Activated CD4-positive, alpha-beta T cell treated with anti-CD3 and anti-CD28 coated beads for 24 hours (primary cell): Measurements from ENCODE around the gene VPS39.
"Not testable (repeated sequence)": the region's sequence is repeated elsewhere in the genome, so short reads cannot be mapped to it uniquely, and the experiment has no call there.

Experiments used
- DNase-seq, 2 donors: peaks; one replicate each; pipeline ENCODE4 v3.0.0-alpha.2; 2020; ENCODE audit warnings: low read depth in 2 of 2

VPS39 gene, protein sequence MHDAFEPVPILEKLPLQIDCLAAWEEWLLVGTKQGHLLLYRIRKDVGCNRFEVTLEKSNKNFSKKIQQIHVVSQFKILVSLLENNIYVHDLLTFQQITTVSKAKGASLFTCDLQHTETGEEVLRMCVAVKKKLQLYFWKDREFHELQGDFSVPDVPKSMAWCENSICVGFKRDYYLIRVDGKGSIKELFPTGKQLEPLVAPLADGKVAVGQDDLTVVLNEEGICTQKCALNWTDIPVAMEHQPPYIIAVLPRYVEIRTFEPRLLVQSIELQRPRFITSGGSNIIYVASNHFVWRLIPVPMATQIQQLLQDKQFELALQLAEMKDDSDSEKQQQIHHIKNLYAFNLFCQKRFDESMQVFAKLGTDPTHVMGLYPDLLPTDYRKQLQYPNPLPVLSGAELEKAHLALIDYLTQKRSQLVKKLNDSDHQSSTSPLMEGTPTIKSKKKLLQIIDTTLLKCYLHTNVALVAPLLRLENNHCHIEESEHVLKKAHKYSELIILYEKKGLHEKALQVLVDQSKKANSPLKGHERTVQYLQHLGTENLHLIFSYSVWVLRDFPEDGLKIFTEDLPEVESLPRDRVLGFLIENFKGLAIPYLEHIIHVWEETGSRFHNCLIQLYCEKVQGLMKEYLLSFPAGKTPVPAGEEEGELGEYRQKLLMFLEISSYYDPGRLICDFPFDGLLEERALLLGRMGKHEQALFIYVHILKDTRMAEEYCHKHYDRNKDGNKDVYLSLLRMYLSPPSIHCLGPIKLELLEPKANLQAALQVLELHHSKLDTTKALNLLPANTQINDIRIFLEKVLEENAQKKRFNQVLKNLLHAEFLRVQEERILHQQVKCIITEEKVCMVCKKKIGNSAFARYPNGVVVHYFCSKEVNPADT

GRCh38 chr15:42207674-42208579 is at the start of gene VPS39:
VPS39 (minus strand) TSS chr15:42208304; CDS start chr15:42208153, 151 bp downstream.
- DNase-seq, result peak; percentile 72 to 76

DNA sequence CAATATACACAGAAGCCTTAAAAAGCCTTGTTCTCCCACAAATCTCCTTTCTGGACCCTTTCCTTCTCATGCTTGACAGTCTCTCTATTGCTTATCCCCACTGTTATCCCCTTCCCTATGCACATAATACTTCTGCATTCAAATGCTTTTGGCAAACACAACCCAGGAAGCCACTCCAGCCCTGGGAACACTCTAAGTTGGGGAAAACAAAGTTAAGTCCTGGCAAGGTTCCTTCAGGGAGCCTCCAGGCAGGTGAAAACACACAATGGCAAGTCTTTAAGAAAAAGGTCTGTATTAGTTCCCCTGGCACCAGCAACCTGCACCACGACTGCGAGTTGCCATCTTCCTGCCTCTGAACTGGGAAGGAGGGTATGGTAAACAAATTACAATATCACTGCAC is 45.2 kb upstream of the VPS39 start:
- DNase-seq, result no peak

GRCh38 chr15:42240823-42241222 is 32.7 kb upstream of the VPS39 start:
- no peak for DNase-seq

DNA sequence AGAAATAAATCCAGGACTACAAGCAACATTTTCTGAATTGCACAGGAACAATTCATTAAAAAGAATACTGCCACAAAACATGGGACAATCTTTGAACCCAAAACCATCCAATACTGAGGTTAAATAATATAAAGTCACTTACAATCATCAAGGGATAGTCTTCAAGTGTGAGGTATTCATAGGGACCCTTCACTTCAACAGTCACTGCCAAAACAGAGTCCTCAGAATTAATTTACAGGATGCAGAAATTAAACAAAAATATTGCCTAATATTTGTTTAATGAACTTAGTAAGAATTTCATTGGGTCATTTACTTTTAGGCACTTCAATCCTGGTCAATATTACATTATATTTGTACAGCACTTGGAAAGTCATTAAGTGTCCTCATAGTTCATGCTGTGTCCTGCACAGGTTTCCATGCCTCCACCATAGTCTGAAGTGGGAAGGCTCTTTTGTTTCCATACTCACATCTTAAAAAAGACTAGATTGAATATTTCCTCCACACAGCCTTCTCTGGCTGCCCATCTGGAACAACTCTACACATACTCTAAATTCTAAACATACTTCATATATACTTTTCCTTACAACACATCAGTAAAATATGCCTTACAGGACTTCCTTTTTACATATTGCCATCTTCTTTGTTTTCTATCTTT is 31.6 kb upstream of the VPS39 start:
- DNase-seq, result no peak

DNA sequence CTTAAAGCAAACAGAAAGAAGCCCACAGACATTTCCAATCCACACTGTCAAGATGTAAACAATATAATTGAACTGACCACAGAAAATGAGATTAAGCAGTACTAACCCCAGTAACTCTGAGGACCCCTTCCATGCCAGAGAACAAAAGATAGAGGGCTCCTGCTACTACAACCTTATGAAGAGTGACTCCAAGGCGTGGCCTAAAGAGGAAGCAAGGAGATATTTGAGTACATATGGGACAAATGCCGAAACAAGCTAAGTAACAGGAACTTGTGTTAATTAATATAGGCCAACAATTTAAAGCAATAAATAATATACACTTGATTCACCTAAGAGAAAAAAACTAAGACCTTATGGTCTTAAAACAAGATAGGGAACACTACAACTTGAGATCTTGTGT is 25.0 kb upstream of the VPS39 start:
- DNase-seq, result no peak

- no peak for DNase-seq
These were observed 24.5 kb upstream of the VPS39 start for GRCh38 chr15:42232606-42233005.

DNA sequence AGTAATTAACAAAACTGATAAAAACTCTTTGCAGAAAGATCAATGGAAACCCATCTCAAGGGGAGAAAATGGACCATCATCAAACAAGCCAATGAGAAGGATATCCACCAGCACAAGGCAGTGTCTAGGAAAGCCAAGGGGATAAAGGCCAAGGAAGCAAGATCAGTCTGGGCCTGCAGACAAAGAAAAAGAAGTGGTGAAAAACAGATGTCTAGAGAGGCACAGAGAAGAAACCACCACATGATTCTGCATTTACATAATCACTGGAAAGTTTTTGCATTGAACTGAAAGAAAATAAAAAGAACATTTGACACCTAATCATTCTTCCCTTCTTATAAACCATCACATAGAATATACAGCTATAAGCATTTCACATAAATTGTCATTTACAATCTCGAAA is 23.0 kb upstream of the VPS39 start:
- no peak for DNase-seq

GRCh38 chr15:42228981-42229380 is 20.9 kb upstream of the VPS39 start:
- not testable (repeated sequence) for DNase-seq

- DNase-seq, result no peak
These were observed 19.9 kb upstream of the VPS39 start for GRCh38 chr15:42228036-42228435.

- DNase-seq, result no peak
These were observed 18.5 kb upstream of the VPS39 start for GRCh38 chr15:42226648-42227047.

- no peak for DNase-seq
These were observed 12.1 kb upstream of the VPS39 start for GRCh38 chr15:42220216-42220615.

GRCh38 chr15:42218953-42219592 is 11.0 kb upstream of the VPS39 start:
- no peak for DNase-seq

GRCh38 chr15:42217568-42217967 is 9.5 kb upstream of the VPS39 start:
- no peak for DNase-seq

DNA sequence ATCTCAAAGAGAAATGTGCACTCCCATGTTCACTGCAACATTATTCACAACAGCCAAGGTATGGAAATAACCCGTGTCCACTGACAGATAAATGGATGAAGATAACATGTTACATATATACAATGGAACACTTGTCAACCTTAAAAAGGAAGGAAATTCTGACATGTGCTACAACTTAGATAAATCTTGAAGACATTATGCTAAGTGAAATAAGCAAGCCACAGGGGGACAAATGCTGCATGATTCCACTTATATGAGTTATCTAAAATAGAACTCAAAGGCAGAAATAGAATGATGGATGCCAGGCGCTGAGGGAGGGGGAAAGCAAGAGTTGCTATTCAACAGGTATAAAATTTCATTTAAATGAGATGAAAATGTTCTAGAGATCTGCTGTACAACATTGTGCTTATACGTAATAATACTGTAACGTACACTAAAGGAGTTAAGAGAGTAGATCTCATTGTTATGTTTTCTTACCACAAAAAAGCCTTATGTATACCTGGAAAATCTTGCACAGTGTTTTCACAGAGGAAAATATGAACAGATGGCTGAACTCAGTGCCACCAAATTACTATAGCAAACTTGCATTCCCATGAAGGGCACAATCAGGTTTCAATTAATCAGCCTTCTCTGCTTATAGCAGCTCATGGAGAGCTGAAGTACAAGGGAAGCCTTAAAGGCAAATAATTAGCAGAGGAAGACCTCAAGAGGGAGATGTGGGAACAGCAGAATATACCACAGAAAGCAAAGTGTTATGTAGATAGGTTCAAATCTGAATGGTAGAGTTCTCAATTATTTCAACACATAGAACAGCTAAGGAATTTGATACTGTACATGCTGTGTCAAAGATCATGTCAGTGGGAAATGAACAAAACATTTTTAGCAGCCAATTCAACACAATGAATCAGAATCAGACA is 8.1 kb upstream of the VPS39 start:
- no peak for DNase-seq

- no peak for DNase-seq
These were observed 6.5 kb upstream of the VPS39 start for GRCh38 chr15:42214600-42214999.

GRCh38 chr15:42213511-42213910 is 5.4 kb upstream of the VPS39 start:
- no peak for DNase-seq

DNA sequence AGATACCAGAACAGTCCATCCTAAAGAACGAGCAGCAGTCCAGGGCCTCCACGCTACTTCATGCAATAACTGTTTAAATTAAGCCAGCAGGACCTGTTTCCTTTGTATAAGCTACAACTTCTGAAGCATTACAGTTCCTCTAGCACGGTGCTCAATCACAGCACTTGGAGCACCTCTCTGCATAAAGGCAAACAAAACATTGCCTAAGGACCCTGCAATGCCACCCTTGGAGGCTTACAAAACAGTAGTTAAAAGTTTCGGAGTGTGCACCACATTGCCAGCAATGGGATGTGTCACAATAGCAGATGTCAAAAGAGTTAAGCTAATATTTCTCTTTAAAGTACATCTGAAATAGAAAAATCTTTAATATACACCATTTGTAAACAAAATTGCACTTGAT is 2.6 kb upstream of the VPS39 start:
- no peak for DNase-seq

DNA sequence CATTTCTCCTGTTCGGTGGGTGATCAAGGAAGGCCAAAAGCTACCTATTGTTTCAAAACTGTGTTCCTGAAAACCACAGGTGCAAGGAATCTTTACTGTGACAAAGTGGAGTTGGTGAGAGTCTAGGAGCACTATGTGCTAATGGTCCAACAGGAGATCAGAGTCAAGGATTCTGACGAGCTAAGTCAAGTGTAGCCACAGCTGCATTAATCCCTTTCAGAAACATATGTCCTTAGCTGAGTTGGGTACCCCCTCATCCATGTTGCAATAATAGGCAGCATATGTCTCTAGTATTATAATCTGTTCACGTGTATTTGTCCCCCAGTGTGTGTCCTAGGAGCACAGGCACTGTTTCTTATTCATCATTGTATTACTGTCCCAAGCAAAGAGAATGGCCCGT is 1.7 kb downstream of the VPS39 start:
- DNase-seq, result no peak

DNA sequence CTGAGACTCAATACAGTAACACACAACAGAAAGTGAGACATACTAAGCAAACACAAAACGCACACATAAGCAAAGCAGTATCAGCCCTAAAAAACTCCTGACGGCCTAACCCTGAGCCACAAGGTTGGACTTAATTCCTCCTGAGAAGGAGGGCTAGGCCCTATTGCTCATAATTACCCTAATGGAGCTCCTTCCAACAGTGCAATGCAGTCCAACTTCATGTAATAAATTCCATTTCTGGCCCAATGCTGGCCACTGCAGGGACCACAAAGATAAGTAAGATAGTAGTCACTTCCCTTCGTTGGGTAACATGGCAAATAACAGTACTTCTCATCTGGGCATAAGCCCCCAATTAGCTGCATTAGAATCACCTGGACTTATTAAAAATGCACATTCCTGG is 4.2 kb downstream of the VPS39 start:
- DNase-seq, result no peak

DNA sequence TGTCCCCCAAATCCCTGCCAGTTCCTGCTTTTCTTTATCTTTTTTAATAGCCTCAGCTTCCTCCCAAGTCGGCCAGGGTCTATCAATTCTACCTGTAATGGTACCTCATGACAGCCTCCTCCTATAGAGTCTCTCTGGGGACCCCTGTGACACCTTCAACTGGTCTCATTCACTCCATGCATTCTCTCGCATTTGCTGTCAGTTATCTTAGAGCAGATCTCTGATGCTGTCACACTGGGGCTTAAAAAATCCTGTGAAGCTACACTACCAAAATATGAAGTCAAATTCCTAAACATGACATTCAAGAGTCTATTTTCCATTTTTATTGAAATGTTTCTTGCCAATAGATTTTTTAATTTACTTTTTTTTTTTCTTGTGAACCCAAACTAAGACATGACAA is 5.5 kb downstream of the VPS39 start:
- no peak for DNase-seq
